Adrenal gland (tissue), 5 donors: ENCODE measurements around the gene ADIPOR2.

Experiments
- CTCF ChIP-seq, 6 experiments: fragments of 450-650 bp in 4 of 6; fragments of 200-600 bp in 2 of 6; sonication (generic) in 1 of 6; IDR thresholded peaks; 1 replicate in 5 of 6; 2 replicates in 1 of 6; pipeline versions ENCODE4 v1.5.1 to v1.8.0; 2016 to 2021; ENCODE audit warnings: antibody characterized with exemption in 6 of 6, mild to moderate bottlenecking in 2 of 6, moderate library complexity in 1 of 6
- POLR2A ChIP-seq, 2 donors: fragments of 450-650 bp; IDR thresholded peaks; one replicate each; pipeline ENCODE4 v1.6.1; 2017; ENCODE audit warnings: antibody characterized with exemption in 2 of 2, mild to moderate bottlenecking in 2 of 2, moderate library complexity in 1 of 2
- donor health status: DM: no; HTN: no; CAD: no.

DNA sequence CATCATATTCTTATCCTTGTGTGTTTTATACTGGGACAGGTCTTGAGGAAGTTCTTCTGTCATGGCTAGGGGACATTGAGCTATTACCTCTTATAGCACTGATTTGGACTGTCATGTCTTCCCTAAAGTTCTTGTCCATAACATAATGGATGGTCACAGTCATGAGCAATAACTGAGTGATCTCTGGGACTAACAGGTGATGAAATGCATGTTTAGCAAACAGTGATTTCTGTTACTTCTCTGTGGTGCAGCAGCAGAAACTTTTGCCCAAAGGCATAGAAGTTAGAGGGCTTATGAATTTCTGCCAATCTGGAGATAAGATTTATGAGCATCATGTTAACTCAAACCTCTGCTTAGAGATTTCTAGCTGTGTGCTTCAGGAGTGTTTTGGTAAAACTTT lies 5.9 kb downstream of the ADIPOR2 start:
- TF ChIP-seq CTCF (IDR thresholded peaks at IDR 0.05) (no peak), POLR2A (IDR thresholded peaks at IDR 0.05) (no peak)
